GM21717 (cell line): ENCODE results near the gene ZNF764.
"Not testable (repeated sequence)": the region's sequence is repeated elsewhere in the genome, so short reads cannot be mapped to it uniquely, and the experiment has no call there.

Source experiments
- ATAC-seq: cut with Tn5 transposase; IDR thresholded peaks from one replicate; pipeline ENCODE4 v1.9.1; 2021; ENCODE audit warnings: mild to moderate bottlenecking, moderate library complexity; ENCODE audit not compliant: unreplicated experiment

ZNF764 gene

GRCh38 chr16:30557957-30558788 is at the start of gene ZNF764:
Gene ZNF764, minus strand, starts transcription at chr16:30558374. Its CDS starts 192 bp downstream, at chr16:30558182.
- ATAC-seq = peak; percentile 83

- ATAC-seq = no peak
Observed at GRCh38 chr16:30606004-30606403, 47.8 kb upstream of the ZNF764 start.

GRCh38 chr16:30605158-30605557 is 47.0 kb upstream of the ZNF764 start:
- ATAC-seq = no peak

- no peak for ATAC-seq
Observed at GRCh38 chr16:30604316-30604947, 46.3 kb upstream of the ZNF764 start.

GRCh38 chr16:30603945-30604315 is 45.8 kb upstream of the ZNF764 start:
- ATAC-seq = no peak

- ATAC-seq = no peak
Observed at GRCh38 chr16:30602616-30603277, 44.6 kb upstream of the ZNF764 start.

- ATAC-seq = no peak
Observed at GRCh38 chr16:30601966-30602365, 43.8 kb upstream of the ZNF764 start.

GRCh38 chr16:30600929-30601328 is 42.8 kb upstream of the ZNF764 start:
- ATAC-seq = no peak

- ATAC-seq = no peak
Observed at GRCh38 chr16:30600215-30600614, 42.0 kb upstream of the ZNF764 start.

- no peak for ATAC-seq
Observed at GRCh38 chr16:30592871-30593270, 34.7 kb upstream of the ZNF764 start.

- ATAC-seq = not testable (repeated sequence)
Observed at GRCh38 chr16:30590869-30591268, 32.7 kb upstream of the ZNF764 start.

- not testable (repeated sequence) for ATAC-seq
Observed at GRCh38 chr16:30589582-30589981, 31.4 kb upstream of the ZNF764 start.

GRCh38 chr16:30588651-30589050 is 30.5 kb upstream of the ZNF764 start:
- no peak for ATAC-seq

- ATAC-seq = peak; percentile 82
Observed at GRCh38 chr16:30585400-30586191, 27.4 kb upstream of the ZNF764 start, which contains the start of gene ZNF785. Gene ZNF785, minus strand, starts transcription at chr16:30585697. Its CDS starts 86 bp downstream, at chr16:30585611.

GRCh38 chr16:30585022-30585399 is 26.8 kb upstream of the ZNF764 start:
- peak; percentile 28 for ATAC-seq

- ATAC-seq = no peak
Observed at GRCh38 chr16:30582611-30583340, 24.6 kb upstream of the ZNF764 start.

- ATAC-seq = no peak
Observed at GRCh38 chr16:30581457-30581856, 23.3 kb upstream of the ZNF764 start.

GRCh38 chr16:30574678-30575077 is 16.5 kb upstream of the ZNF764 start:
- ATAC-seq = no peak

GRCh38 chr16:30571445-30572322 is 13.5 kb upstream of the ZNF764 start, which contains the start of gene ZNF688:
Gene ZNF688, minus strand, starts transcription at chr16:30571714. Its CDS starts 85 bp downstream, at chr16:30571629.
- ATAC-seq = peak; percentile 63
